DMS153 treated with DMSO at 0.1 percent for 48 hours (cell line): ENCODE results near the gene ADSL.

Source experiments
- DNase-seq: peaks from one replicate; lab custom pipeline; 2025; ENCODE audit not compliant: unreplicated experiment; lab: John Stamatoyannopoulos, UW

ADSL gene

GRCh38 chr22:40436505-40437431 is 90.5 kb downstream of the ADSL start:
- peak; percentile 53 for DNase-seq
